ENCODE results near the gene LHX5. TPM values are rescaled to one million over a fixed set of nuclear protein-coding genes. Genes with fewer than 3 reads are reported as not detected.
A peak's percentile ranks its signal among the peaks of the same experiment; 100 is the strongest.

The LHX5 gene
- total RNA-seq, 3 donors from 2014 or later = not detected

DNA sequence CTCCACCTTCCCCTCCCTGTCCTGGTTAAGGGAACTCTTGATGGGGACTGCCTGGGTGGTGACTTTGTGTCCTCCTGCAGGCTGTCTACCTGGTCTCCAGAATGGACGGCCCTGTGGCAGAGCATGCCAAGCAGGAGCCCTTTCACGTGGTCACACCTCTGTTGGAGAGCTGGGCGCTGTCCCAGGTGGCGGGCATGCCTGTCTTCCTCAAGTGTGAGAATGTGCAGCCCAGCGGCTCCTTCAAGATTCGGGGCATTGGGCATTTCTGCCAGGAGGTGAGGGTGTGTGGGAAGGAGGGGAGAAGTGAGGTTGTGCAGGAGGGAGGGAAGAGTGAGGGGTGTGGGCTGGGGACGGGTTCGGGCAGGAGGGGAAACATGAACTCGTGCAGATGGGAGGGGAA, 43.8 kb downstream of the LHX5 start:
- H3K4me3 ChIP-seq = no peak overlapping the region
- no peaks in the 10 kb centered on the region for H3K27me3 ChIP-seq
- TF ChIP-seq, protein P1, sequence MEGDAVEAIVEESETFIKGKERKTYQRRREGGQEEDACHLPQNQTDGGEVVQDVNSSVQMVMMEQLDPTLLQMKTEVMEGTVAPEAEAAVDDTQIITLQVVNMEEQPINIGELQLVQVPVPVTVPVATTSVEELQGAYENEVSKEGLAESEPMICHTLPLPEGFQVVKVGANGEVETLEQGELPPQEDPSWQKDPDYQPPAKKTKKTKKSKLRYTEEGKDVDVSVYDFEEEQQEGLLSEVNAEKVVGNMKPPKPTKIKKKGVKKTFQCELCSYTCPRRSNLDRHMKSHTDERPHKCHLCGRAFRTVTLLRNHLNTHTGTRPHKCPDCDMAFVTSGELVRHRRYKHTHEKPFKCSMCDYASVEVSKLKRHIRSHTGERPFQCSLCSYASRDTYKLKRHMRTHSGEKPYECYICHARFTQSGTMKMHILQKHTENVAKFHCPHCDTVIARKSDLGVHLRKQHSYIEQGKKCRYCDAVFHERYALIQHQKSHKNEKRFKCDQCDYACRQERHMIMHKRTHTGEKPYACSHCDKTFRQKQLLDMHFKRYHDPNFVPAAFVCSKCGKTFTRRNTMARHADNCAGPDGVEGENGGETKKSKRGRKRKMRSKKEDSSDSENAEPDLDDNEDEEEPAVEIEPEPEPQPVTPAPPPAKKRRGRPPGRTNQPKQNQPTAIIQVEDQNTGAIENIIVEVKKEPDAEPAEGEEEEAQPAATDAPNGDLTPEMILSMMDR (IDR thresholded peaks at IDR 0.05) = no peak
- TF ChIP-seq POLR2A (IDR thresholded peaks at IDR 0.05) (no peak), POLR2AphosphoS5 (IDR thresholded peaks at IDR 0.05) (no peak)
- intact Hi-C loops (cut with DNase I; ENCODE audit: low total_unique reads) = no loop called here
- H3K9me3 ChIP-seq = no peaks in the 10 kb centered on the region
- H3K27ac ChIP-seq = no peak overlapping the region
- DNase-seq (ENCODE audit: low spot score in 2 of 2) = no peak
- H3K4me1 ChIP-seq = no peaks in the 10 kb centered on the region
- H3K36me3 ChIP-seq = no peaks in the 10 kb centered on the region

DNA sequence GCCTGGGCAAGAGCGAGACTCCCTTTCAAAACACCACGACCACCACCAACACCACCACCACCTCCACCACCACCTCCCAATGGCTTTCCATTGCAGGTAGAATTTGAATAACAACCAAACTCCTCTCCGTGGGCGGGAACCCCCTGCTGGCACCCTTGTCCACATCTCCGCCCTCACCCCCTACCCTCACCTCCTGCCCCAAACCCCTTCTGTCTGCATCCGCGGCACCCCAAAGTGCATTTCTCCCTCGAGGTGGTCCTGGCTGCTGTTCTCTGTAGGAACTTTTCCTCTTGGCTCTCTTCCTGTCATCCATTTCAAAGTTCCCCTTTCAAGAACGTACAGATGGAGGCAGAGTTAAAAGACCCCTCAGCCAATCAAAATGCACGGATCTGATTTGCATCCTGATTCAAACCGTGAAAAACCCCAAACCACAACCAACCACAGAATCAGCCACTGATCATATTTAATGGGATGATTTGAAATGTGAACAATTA, 45.7 kb downstream of the LHX5 start:
- H3K27ac ChIP-seq = no peak overlapping the region
- no peak overlapping the region for H3K4me3 ChIP-seq
- no peaks in the 10 kb centered on the region for H3K9me3 ChIP-seq
- no peaks in the 10 kb centered on the region for H3K4me1 ChIP-seq
- H3K36me3 ChIP-seq = no peaks in the 10 kb centered on the region
- TF ChIP-seq, protein P1 (IDR thresholded peaks at IDR 0.05) = no peak
- no peak for TF ChIP-seq POLR2A (IDR thresholded peaks at IDR 0.05)
- no peak for TF ChIP-seq POLR2AphosphoS5 (IDR thresholded peaks at IDR 0.05)
- DNase-seq (ENCODE audit: low spot score in 2 of 2) = no peak
- intact Hi-C loops (cut with DNase I; ENCODE audit: low total_unique reads) = no loop called here
- H3K27me3 ChIP-seq = no peaks in the 10 kb centered on the region

DNA sequence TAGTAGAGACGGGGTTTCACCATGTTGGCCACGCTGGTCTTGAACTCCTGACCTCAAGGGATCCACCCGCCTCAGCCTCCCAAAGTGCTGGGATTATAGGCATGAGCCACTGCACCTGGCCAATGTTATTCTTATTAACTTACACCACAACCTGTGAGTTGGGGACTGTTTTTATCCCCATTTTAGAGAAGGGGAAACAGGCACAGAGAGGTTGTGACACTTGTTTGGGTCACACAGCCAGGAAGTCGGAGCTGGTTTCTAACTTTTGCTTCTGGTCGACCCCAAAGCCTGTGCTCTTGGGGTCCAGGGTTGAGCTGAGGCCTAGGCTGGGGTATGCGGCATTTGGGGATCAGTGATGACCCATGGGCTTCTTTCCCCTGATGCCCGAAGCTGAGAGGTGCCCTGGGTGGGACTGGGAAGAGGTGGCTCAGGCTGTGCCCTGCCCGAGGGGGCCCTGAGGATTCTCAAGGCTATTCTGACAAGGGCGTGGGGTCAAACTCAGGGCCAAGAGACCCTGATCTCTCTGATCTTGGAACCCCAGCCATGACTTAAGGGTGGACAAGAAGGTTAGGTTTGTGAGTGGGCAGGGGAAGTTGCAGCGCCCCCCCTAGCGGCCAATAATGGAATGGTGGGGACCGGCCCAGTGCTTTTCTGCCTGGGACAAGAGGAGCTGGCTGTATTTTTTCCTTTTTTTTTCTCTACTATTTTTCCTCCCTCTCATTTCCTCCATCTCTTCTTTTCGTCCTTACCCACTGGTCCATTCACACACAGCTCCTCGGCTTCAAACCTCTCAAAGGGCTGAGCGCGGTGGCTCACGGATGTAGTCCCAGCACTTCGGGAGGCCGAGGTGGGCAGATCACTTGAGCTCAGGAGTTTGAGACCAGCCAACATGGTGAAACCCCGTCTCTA, 46.5 kb downstream of the LHX5 start:
- Histone ChIP-seq H3K4me1 (no peaks in the 10 kb centered on the region), H3K27me3 (no peaks in the 10 kb centered on the region), H3K27ac (no peak overlapping the region), H3K4me3 (no peak overlapping the region), H3K36me3 (no peaks in the 10 kb centered on the region), H3K9me3 (no peaks in the 10 kb centered on the region)
- TF ChIP-seq, protein P1 (IDR thresholded peaks at IDR 0.05) = peak in 2 of 3 donors; percentile 51 to 56
- no peak for TF ChIP-seq POLR2AphosphoS5 (IDR thresholded peaks at IDR 0.05)
- no peak for DNase-seq (ENCODE audit: low spot score in 2 of 2)
- intact Hi-C loops (cut with DNase I; ENCODE audit: low total_unique reads) = no loop called here

DNA sequence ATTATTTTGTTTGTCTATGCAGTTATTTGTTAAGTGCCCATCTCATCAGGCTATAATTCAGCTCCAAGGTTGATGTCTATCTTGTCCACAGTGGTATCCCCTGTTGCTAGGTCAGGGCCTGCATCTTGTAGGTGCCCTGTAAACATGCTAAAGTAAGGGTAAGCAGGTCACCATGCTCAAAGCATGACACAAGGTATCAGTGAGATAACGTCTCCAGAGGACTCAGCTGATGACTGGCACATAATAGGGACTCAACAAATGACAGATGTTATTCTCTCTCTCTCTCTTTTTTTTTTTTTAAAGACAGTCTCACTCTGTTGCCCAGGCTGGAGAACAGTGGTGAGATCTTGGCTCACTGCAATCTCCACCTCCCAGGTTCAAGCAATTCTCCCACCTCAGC, 47.2 kb downstream of the LHX5 start:
- DNase-seq (ENCODE audit: low spot score in 2 of 2) = no peak
- no peak overlapping the region for H3K27ac ChIP-seq
- TF ChIP-seq, protein P1 (IDR thresholded peaks at IDR 0.05) = no peak
- TF ChIP-seq POLR2A (IDR thresholded peaks at IDR 0.05) (no peak), POLR2AphosphoS5 (IDR thresholded peaks at IDR 0.05) (no peak)
- H3K4me1 ChIP-seq = no peaks in the 10 kb centered on the region
- H3K9me3 ChIP-seq = no peaks in the 10 kb centered on the region
- no peak overlapping the region for H3K4me3 ChIP-seq
- H3K27me3 ChIP-seq = no peaks in the 10 kb centered on the region
- H3K36me3 ChIP-seq = no peaks in the 10 kb centered on the region
- intact Hi-C loops (cut with DNase I; ENCODE audit: low total_unique reads) = no loop called here

Data from breast epithelium (tissue), 4 donors.